Bronchial smooth muscle cell (primary cell): ENCODE measurements around the gene TBCD. TPM values are rescaled to one million over a fixed set of nuclear protein-coding genes. Genes with fewer than 3 reads are reported as not detected.

ENCODE experiments used
- total RNA-seq: library from RNA; depleted of rRNA; stranded (reverse); fragments of >200 nt; gene quantifications from 2 replicates; pipeline ENCODE4 v1.2.1, GENCODE V29; 2014

The TBCD gene
- total RNA-seq, result 53.3 and 65.3 TPM in 2 replicates

GRCh38 chr17:82751571-82752370 is at the start of gene TBCD:
Gene TBCD (plus strand): TSS chr17:82752065. CDS start chr17:82752194, 129 bp downstream.

GRCh38 chr17:82716203-82717010 is 35.5 kb upstream of the TBCD start, which contains the start of gene FN3KRP:
Gene FN3KRP (plus strand): TSS chr17:82716706. CDS start chr17:82716756, 50 bp downstream.

DNA sequence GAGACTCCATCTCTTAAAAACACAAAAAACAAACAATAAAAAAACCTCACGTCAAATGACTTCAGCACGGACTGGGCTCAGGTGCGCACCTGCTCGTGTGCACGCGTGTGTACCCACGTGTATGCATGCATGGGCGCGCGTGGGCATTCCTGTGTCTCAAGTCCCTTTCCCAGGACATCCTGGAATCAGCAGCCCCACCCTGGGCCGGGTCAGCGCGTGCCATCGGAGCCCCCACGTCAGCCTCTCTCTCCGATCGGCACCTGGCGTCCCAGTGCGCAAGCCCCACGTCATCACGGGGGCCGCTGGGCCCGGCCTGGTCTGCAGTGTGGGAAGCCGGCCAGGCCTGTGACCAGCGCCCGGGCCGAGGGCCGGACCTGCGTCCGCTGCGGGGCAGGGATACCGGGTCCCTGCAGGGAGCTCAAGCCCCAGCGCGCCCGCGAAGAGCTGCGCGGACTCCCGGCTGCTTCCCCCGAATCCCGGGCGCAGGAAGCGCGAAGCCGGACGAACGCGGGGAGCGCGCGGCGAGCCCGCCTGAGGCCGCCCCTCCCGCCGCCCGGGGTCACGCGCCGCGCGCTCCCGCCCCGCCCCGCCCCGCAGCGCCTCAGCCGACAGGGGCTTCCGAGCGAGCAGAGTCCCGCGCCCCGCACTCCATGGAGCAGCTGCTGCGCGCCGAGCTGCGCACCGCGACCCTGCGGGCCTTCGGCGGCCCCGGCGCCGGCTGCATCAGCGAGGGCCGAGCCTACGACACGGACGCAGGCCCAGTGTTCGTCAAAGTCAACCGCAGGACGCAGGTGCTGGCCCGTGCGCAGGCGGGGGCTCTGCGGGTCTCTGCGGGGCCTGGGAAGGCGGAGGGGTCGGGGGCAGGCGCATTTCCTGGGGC is 16.6 kb upstream of the TBCD start, which contains the start of gene FN3K:
Gene FN3K, plus strand, starts transcription at position 629 of the 880 bp plus-strand sequence. Its CDS starts 22 bp downstream, at position 651.

GRCh38 chr17:82839617-82840292 is 87.9 kb downstream of the TBCD start, which contains the start of gene ZNF750:
Gene ZNF750 (minus strand): TSS chr17:82840022. CDS start chr17:82832454, 7,568 bp downstream.

Other genes starting within 250 kb of the TBCD start
- 19.5 and 19.7 TPM in 2 replicates for gene FOXK2, start 232.3 kb upstream of the TBCD start, total RNA-seq
- 40.9 and 44.3 TPM in 2 replicates for gene WDR45B, start 103.6 kb upstream of the TBCD start, total RNA-seq
- gene RAB40B, start 53.4 kb upstream of the TBCD start, total RNA-seq, result 6.8 and 18.9 TPM in 2 replicates
- 15.0 and 22.2 TPM in 2 replicates for gene FN3KRP, start 35.4 kb upstream of the TBCD start, total RNA-seq
- gene FN3K, start 16.4 kb upstream of the TBCD start, total RNA-seq, result 6.6 and 8.2 TPM in 2 replicates
- 0.09 TPM in 1 of 2 replicates, not detected in the other for gene ZNF750, start 88.0 kb downstream of the TBCD start, total RNA-seq